Neural cell (in vitro differentiated cells): Measurements from ENCODE around the gene PLBD2. TPM values are rescaled to one million over a fixed set of nuclear protein-coding genes. Genes with fewer than 3 reads are reported as not detected.

Source experiments
- H2AFZ ChIP-seq: fragments of 200-600, 300-800 bp; sonication (generic), shearing (Covaris generic); 2 replicates; pipeline ENCODE4 v1.6.0; 2014; ENCODE audit warnings: low read depth, mild to moderate bottlenecking, antibody characterized with exemption, low read length, moderate library complexity
- H3F3A ChIP-seq: fragments of 200-600 bp; shearing (Covaris generic); 2 replicates; pipeline ENCODE4 v1.6.1; 2016; ENCODE audit warnings: mild to moderate bottlenecking, moderate library complexity, mixed read lengths, antibody characterized with exemption, low read length; ENCODE audit not compliant: insufficient read depth, poor library complexity, severe bottlenecking
- H3K27ac ChIP-seq: fragments of 200-600, 300-800 bp; sonication (generic), shearing (Covaris generic); 2 replicates; pipeline ENCODE4 v1.5.1; 2014; ENCODE audit warnings: mild to moderate bottlenecking, low read length, moderate library complexity
- H3K27me3 ChIP-seq: fragments of 300-800, 200-600 bp; sonication (generic), shearing (Covaris generic); 2 replicates; pipeline ENCODE4 v1.6.0; 2014; ENCODE audit warnings: mild to moderate bottlenecking, low read depth, low read length, moderate library complexity; ENCODE audit not compliant: insufficient read depth
- H3K36me3 ChIP-seq: fragments of 300-800, 200-600 bp; sonication (generic), shearing (Covaris generic); 2 replicates; pipeline ENCODE4 v1.5.1; 2014; ENCODE audit warnings: mild to moderate bottlenecking, antibody characterized with exemption, low read length, moderate library complexity; ENCODE audit not compliant: insufficient read depth
- H3K4me2 ChIP-seq: fragments of 300-800, 200-600 bp; sonication (generic), shearing (Covaris generic); 2 replicates; pipeline ENCODE4 v1.6.0; 2014; ENCODE audit warnings: mild to moderate bottlenecking, low read length
- H3K4me3 ChIP-seq: fragments of 300-800, 200-600 bp; sonication (generic), shearing (Covaris generic); 2 replicates; pipeline ENCODE4 v1.5.1; 2014; ENCODE audit warnings: mild to moderate bottlenecking, low read length, moderate library complexity
- H3K79me2 ChIP-seq: fragments of 200-600 bp; shearing (Covaris generic); replicated peaks from 2 replicates; pipeline ENCODE4 v1.6.0; 2014; ENCODE audit warnings: mild to moderate bottlenecking, low read length, moderate library complexity; ENCODE audit not compliant: insufficient read depth
- H3K9ac ChIP-seq: fragments of 300-800, 200-600 bp; sonication (generic), shearing (Covaris generic); 2 replicates; pipeline ENCODE4 v1.6.1; 2016; ENCODE audit warnings: mild to moderate bottlenecking, low read length, mixed read lengths
- H3K9me2 ChIP-seq: fragments of 200-600 bp; shearing (Covaris generic); 2 replicates; pipeline ENCODE4 v1.6.1; 2016; ENCODE audit warnings: mild to moderate bottlenecking, low read length, mixed read lengths; ENCODE audit not compliant: insufficient read depth
- H3K9me3 ChIP-seq: fragments of 200-600, 300-800 bp; sonication (generic), shearing (Covaris generic); 2 replicates; pipeline ENCODE4 v1.6.1; 2016; ENCODE audit warnings: mild to moderate bottlenecking, mixed run types, low read length, moderate library complexity, mixed read lengths
- H4K20me1 ChIP-seq: fragments of 200-600 bp; shearing (Covaris generic); 2 replicates; pipeline ENCODE4 v1.6.1; 2016; ENCODE audit warnings: mild to moderate bottlenecking, mixed run types; ENCODE audit not compliant: insufficient read depth
- EP300 ChIP-seq: fragments of 450-650 bp; conservative IDR thresholded peaks from 2 replicates; pipeline ENCODE4 v1.6.1; 2014; ENCODE audit warnings: antibody characterized with exemption, mild to moderate bottlenecking, moderate library complexity; ENCODE audit not compliant: poor library complexity, severe bottlenecking
- EZH2 ChIP-seq: fragments of 200-600, 300-800 bp; shearing (Covaris generic), sonication (generic); IDR thresholded peaks from 2 replicates; pipeline ENCODE4 v1.6.1; 2014; ENCODE audit warnings: antibody characterized with exemption, low read length, borderline replicate concordance, mild to moderate bottlenecking; ENCODE audit not compliant: insufficient read depth, poor library complexity, severe bottlenecking
- MXI1 ChIP-seq: fragments of 450-650 bp; conservative IDR thresholded peaks from 2 replicates; pipeline ENCODE4 v1.6.1; 2014; ENCODE audit warnings: antibody characterized with exemption, mild to moderate bottlenecking; ENCODE audit not compliant: poor library complexity, severe bottlenecking
- POLR2AphosphoS5 ChIP-seq: IDR thresholded peaks from 2 replicates; pipeline ENCODE4 v1.6.1; 2012
- RAD21 ChIP-seq: fragments of 450-650 bp; conservative IDR thresholded peaks from 2 replicates; pipeline ENCODE4 v1.6.1; 2014; ENCODE audit warnings: antibody characterized with exemption, mild to moderate bottlenecking, moderate library complexity
- SMC3 ChIP-seq: fragments of 450-650 bp; conservative IDR thresholded peaks from 2 replicates; pipeline ENCODE4 v1.6.1; 2014; ENCODE audit warnings: antibody characterized with exemption, mild to moderate bottlenecking, moderate library complexity; ENCODE audit not compliant: poor library complexity
- TAF1 ChIP-seq: IDR thresholded peaks from 2 replicates; pipeline ENCODE4 v1.6.1; 2012; ENCODE audit warnings: low read depth
- polyA plus RNA-seq: library from polyadenylated mRNA; depleted of rRNA; stranded (reverse); fragments of >200 nt; gene quantifications from 2 replicates; pipeline ENCODE4 v1.2.3, GENCODE V29; 2014
- TF ChIP-seq, protein P1 (sequence below): fragments of 450-650 bp; IDR thresholded peaks from 2 replicates; pipeline ENCODE4 v1.5.1; 2014; ENCODE audit warnings: antibody characterized with exemption, mild to moderate bottlenecking, moderate library complexity; ENCODE audit not compliant: poor library complexity, severe bottlenecking
- TF ChIP-seq, protein P2 (sequence below): IDR thresholded peaks from 2 replicates; pipeline ENCODE4 v1.6.1; 2012; ENCODE audit warnings: borderline replicate concordance

The PLBD2 gene
- polyA plus RNA-seq, 1 donor from 2014 or later, result 4.8 TPM

DNA sequence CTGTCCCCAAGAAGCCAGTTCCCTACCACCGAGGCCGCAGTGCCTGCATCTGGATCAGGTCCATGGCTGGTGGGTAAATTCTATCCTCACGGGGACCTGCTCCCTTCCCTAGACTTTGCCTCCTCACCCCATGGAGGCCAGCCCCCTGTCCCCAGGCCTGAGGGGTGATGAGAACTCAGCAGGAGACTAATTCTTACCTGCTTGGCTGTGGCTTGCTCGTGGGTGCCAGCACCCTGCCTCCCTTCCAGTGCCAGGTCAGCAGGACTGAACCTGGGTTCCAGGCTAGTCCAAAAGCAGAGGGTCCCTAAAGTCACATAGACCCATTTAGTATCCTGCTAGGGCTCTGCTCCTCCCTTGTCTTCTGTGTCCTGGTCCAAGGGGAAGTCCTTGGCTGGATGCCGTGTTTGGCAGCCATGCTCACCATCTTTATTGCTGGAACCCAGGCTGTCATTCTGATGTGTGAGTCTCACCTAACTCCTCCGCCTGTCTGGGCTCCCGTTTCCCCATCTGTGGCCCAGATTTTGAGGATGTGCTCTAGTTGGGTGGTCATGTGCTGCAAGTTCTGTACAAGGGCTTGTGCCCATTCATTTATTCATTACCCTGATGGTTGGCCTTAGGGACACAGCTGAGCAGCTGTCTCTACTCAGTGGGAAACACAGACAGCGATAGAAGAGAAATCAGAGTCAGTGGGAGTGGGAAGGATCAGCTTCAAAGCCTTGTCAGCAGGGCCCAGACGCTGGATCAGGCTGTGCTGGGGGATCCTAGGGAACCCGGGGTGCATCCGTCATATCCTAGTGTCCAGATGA is 949 bp downstream of the PLBD2 start:
- no peaks in the 10 kb centered on the region for H3F3A ChIP-seq
- no peaks in the 10 kb centered on the region for H3K9me3 ChIP-seq
- H3K4me3 ChIP-seq, result peak overlapping the region; percentile 93
- H3K4me2 ChIP-seq, result peak overlapping the region; percentile 71
- no peaks in the 10 kb centered on the region for H3K27me3 ChIP-seq
- H3K9me2 ChIP-seq, result no peaks in the 10 kb centered on the region
- no peaks in the 10 kb centered on the region for H3K36me3 ChIP-seq
- TF ChIP-seq SMC3 (no peak), RAD21 (no peak), MXI1 (no peak), POLR2AphosphoS5 (no peak), TAF1 (no peak), EP300 (no peak), EZH2 (no peak)
- TF ChIP-seq, protein P1, sequence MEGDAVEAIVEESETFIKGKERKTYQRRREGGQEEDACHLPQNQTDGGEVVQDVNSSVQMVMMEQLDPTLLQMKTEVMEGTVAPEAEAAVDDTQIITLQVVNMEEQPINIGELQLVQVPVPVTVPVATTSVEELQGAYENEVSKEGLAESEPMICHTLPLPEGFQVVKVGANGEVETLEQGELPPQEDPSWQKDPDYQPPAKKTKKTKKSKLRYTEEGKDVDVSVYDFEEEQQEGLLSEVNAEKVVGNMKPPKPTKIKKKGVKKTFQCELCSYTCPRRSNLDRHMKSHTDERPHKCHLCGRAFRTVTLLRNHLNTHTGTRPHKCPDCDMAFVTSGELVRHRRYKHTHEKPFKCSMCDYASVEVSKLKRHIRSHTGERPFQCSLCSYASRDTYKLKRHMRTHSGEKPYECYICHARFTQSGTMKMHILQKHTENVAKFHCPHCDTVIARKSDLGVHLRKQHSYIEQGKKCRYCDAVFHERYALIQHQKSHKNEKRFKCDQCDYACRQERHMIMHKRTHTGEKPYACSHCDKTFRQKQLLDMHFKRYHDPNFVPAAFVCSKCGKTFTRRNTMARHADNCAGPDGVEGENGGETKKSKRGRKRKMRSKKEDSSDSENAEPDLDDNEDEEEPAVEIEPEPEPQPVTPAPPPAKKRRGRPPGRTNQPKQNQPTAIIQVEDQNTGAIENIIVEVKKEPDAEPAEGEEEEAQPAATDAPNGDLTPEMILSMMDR, result no peak
- TF ChIP-seq, protein P2, sequence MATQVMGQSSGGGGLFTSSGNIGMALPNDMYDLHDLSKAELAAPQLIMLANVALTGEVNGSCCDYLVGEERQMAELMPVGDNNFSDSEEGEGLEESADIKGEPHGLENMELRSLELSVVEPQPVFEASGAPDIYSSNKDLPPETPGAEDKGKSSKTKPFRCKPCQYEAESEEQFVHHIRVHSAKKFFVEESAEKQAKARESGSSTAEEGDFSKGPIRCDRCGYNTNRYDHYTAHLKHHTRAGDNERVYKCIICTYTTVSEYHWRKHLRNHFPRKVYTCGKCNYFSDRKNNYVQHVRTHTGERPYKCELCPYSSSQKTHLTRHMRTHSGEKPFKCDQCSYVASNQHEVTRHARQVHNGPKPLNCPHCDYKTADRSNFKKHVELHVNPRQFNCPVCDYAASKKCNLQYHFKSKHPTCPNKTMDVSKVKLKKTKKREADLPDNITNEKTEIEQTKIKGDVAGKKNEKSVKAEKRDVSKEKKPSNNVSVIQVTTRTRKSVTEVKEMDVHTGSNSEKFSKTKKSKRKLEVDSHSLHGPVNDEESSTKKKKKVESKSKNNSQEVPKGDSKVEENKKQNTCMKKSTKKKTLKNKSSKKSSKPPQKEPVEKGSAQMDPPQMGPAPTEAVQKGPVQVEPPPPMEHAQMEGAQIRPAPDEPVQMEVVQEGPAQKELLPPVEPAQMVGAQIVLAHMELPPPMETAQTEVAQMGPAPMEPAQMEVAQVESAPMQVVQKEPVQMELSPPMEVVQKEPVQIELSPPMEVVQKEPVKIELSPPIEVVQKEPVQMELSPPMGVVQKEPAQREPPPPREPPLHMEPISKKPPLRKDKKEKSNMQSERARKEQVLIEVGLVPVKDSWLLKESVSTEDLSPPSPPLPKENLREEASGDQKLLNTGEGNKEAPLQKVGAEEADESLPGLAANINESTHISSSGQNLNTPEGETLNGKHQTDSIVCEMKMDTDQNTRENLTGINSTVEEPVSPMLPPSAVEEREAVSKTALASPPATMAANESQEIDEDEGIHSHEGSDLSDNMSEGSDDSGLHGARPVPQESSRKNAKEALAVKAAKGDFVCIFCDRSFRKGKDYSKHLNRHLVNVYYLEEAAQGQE, result no peak
- H3K9ac ChIP-seq, result peak overlapping the region; percentile 87
- peak overlapping the region; percentile 67 for H2AFZ ChIP-seq
- H3K79me2 ChIP-seq, result peaks cover 16% of the 10 kb centered on the region
- peak overlapping the region; percentile 42 for H3K27ac ChIP-seq
- H4K20me1 ChIP-seq, result no peaks in the 10 kb centered on the region

DNA sequence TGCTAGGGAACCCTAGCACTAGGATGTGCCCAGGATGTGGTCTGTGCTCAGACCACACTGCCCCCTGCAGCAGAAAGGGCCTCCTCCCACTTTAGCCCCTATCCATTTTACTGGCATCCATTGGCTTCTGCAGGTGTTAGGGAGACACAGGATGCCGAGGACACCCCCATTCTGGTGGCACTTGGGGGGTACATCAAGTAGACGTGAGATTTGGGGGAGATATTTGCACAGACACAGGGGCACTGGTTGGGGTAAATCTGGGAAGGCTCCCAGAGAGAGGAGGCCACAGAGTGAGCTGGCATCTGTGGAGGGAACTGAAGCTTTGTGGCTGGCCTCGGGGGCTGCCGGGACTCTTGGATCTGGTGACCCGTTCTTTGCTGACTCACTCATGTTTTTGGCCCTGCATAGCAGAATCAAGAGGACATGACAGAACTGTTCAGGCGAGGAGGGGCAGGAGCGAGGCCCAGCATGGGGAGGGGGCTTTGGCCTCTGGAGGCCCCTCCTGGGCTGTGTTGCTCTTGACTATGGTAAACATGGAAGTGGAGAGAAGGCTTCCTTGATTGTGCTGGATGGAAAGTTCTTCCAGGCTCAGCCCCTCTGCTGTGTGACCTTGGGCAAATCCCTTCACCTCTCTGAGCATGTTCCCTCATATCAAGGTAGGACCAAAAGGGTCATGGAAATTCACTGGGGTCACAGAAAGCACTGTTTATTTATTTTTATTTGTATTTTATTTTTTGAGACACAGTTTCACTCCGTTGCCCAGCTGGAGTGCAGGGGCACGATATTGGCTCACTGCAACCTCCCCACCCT is 1.8 kb downstream of the PLBD2 start:
- Histone ChIP-seq H3K4me2 (no peak overlapping the region), H3K9ac (peak overlapping the region; percentile 87), H3K9me2 (no peaks in the 10 kb centered on the region), H3K79me2 (peaks cover 16% of the 10 kb centered on the region), H3K36me3 (no peaks in the 10 kb centered on the region), H2AFZ (no peak overlapping the region), H4K20me1 (no peaks in the 10 kb centered on the region), H3K4me3 (peak overlapping the region; percentile 93), H3F3A (no peaks in the 10 kb centered on the region), H3K27me3 (no peaks in the 10 kb centered on the region), H3K27ac (no peak overlapping the region), H3K9me3 (no peaks in the 10 kb centered on the region)
- TF ChIP-seq SMC3 (no peak), MXI1 (no peak), TAF1 (no peak), EZH2 (no peak), EP300 (no peak), RAD21 (no peak), POLR2AphosphoS5 (no peak)
- TF ChIP-seq, protein P1, result no peak
- TF ChIP-seq, protein P2, result no peak
